Endothelial cell of umbilical vein (primary cell): ENCODE results near the gene SLC22A3. TPM values are rescaled to one million over a fixed set of nuclear protein-coding genes. Genes with fewer than 3 reads are reported as not detected.

Experiments
- BruUV-seq: library from RNA; stranded (reverse); fragments of 400-500 nt; replicated peaks from 2 replicates; lab custom pipeline; 2021; lab: Mats Ljungman, UMichigan
- CTCF ChIA-PET: fragments of 300-600, 350-600 bp; sonication (Branson Sonifier 250); formaldehyde crosslinking; loops from one replicate; lab custom pipeline; 2021; ENCODE audit warnings: antibody characterized with exemption, inconsistent platforms; lab: Charles Lee
- POLR2A ChIA-PET: fragments of 300-600, 350-600 bp; sonication (Branson Sonifier 250); formaldehyde crosslinking; loops from one replicate; lab custom pipeline; 2021; ENCODE audit warnings: antibody characterized with exemption, inconsistent platforms; lab: Charles Lee
- DNase-seq: peaks from one replicate; pipeline ENCODE4 v3.0.0-alpha.2; 2011; ENCODE audit warnings: low read depth, low spot score
- FAIRE-seq: peaks from 2 replicates; lab custom pipeline; 2011; peaks lifted over from hg19 to GRCh38; lab: Jason Lieb, UNC
- H2AFZ ChIP-seq: 2 replicates; pipeline ENCODE4 v1.6.0; 2012; ENCODE audit warnings: low read depth, low read length, control low read depth, inconsistent platforms
- H3K27ac ChIP-seq: 2 replicates; pipeline ENCODE4 v1.5.1; 2011; ENCODE audit warnings: low read depth, mild to moderate bottlenecking, control low read depth, low read length, moderate library complexity; ENCODE audit not compliant: insufficient read depth
- H3K27me3 ChIP-seq, 2 experiments: 2 replicates each; pipeline versions ENCODE4 v1.6.0 to v1.6.1; 2011; ENCODE audit warnings: low read length in 2 of 2, mixed read lengths in 1 of 2; ENCODE audit not compliant: control insufficient read depth in 2 of 2, insufficient read depth in 2 of 2
- H3K36me3 ChIP-seq, 2 experiments: 2 replicates in 1 of 2; 3 replicates in 1 of 2; pipeline ENCODE4 v1.5.1; 2011; ENCODE audit warnings: low read length in 2 of 2, mild to moderate bottlenecking in 1 of 2, moderate library complexity in 1 of 2; ENCODE audit not compliant: control insufficient read depth in 2 of 2, insufficient read depth in 2 of 2; ENCODE audit errors: extremely low read depth in 1 of 2
- H3K4me1 ChIP-seq: 3 replicates; pipeline ENCODE4 v1.5.1; 2011; ENCODE audit warnings: mild to moderate bottlenecking, low read length; ENCODE audit not compliant: control insufficient read depth, insufficient read depth; ENCODE audit errors: extremely low read depth
- H3K4me2 ChIP-seq: 2 replicates; pipeline ENCODE4 v1.6.1; 2011; ENCODE audit warnings: low read length, control low read depth, mixed read lengths; ENCODE audit not compliant: insufficient read depth
- H3K4me3 ChIP-seq, 3 experiments: fragments of 200-600 bp in 1 of 3; sonication (generic), shearing (Covaris generic) in 1 of 3; replicated peaks in 1 of 3; 2 replicates each; pipeline ENCODE4 v1.5.1; 2011 to 2016; ENCODE audit warnings: control low read depth in 3 of 3, low read length in 3 of 3, mild to moderate bottlenecking in 2 of 3, inconsistent platforms in 1 of 3, low read depth in 1 of 3, moderate library complexity in 1 of 3; ENCODE audit not compliant: insufficient read depth in 1 of 3
- H3K79me2 ChIP-seq: 2 replicates; pipeline ENCODE4 v1.6.0; 2012; ENCODE audit warnings: low read length, inconsistent platforms; ENCODE audit not compliant: control insufficient read depth, insufficient read depth
- H3K9ac ChIP-seq: replicated peaks from 2 replicates; pipeline ENCODE3; 2011; ENCODE audit warnings: low read length, control low read depth; ENCODE audit not compliant: insufficient read depth; ENCODE audit errors: extremely low read depth
- H3K9me1 ChIP-seq: replicated peaks from 3 replicates; pipeline ENCODE4 v1.6.0; 2011; ENCODE audit warnings: mild to moderate bottlenecking, low read length; ENCODE audit not compliant: control insufficient read depth, insufficient read depth; ENCODE audit errors: extremely low read depth
- H3K9me3 ChIP-seq: replicated peaks from 2 replicates; pipeline ENCODE4 v1.5.1; 2012; ENCODE audit warnings: low read length, inconsistent platforms; ENCODE audit not compliant: control insufficient read depth, insufficient read depth
- H4K20me1 ChIP-seq: replicated peaks from 2 replicates; pipeline ENCODE3; 2011; ENCODE audit warnings: mild to moderate bottlenecking, low read length; ENCODE audit not compliant: control insufficient read depth, insufficient read depth; ENCODE audit errors: extremely low read depth
- CTCF ChIP-seq, 2 donors: IDR thresholded peaks; 1 replicate in 1 of 2; 2 replicates in 1 of 2; pipeline ENCODE4 v1.5.1; 2011; ENCODE audit warnings: low read length in 2 of 2, mild to moderate bottlenecking in 2 of 2, moderate library complexity in 2 of 2, control low read depth in 1 of 2, inconsistent platforms in 1 of 2, low read depth in 1 of 2; ENCODE audit not compliant: insufficient read depth in 1 of 2; ENCODE audit errors: extremely low read depth in 1 of 2
- EZH2 ChIP-seq: IDR thresholded peaks from 2 replicates; pipeline ENCODE4 v1.6.1; 2012; ENCODE audit warnings: borderline replicate concordance, low read depth, mild to moderate bottlenecking, moderate library complexity, low read length, inconsistent platforms; ENCODE audit not compliant: severe bottlenecking
- GATA2 ChIP-seq: IDR thresholded peaks from 2 replicates; pipeline ENCODE4 v1.7.0; 2011; ENCODE audit warnings: low read depth, mild to moderate bottlenecking, moderate library complexity, mixed read lengths, low read length; ENCODE audit not compliant: insufficient read length, insufficient read depth
- JUN ChIP-seq: IDR thresholded peaks from 2 replicates; pipeline ENCODE4 v1.6.1; 2011; ENCODE audit warnings: borderline replicate concordance, low read depth; ENCODE audit not compliant: insufficient read length, insufficient read depth
- MAX ChIP-seq: IDR thresholded peaks from 2 replicates; pipeline ENCODE4 v1.6.1; 2011; ENCODE audit not compliant: insufficient read depth, insufficient read length
- MYC ChIP-seq: IDR thresholded peaks from one replicate; pipeline ENCODE4 v1.6.1; 2011; ENCODE audit warnings: mild to moderate bottlenecking, low read depth, low read length
- POLR2A ChIP-seq: IDR thresholded peaks from 2 replicates; pipeline ENCODE4 v1.6.1; 2012; ENCODE audit warnings: low read depth, mild to moderate bottlenecking, control low read depth, low read length
- POLR2AphosphoS5 ChIP-seq: IDR thresholded peaks from 2 replicates; pipeline ENCODE4 v1.6.1; 2012; ENCODE audit warnings: low read depth, mild to moderate bottlenecking, control low read depth, low read length, moderate library complexity; ENCODE audit not compliant: insufficient read depth
- dilution Hi-C: fragments of 300-500 bp; cut with MboI; formaldehyde crosslinking; loops from one replicate; pipeline ENCODE4 v1.15.0; 2019; ENCODE audit warnings: low sequenced_read_pairs; ENCODE audit not compliant: extremely low pct_ligation_motif_present
- intact Hi-C: fragments of 100-400 bp; cut with micrococcal nuclease; formaldehyde crosslinking; loops from one replicate; pipeline ENCODE4 v1.10.0; 2022
- polyA plus RNA-seq, 4 experiments: library from polyadenylated mRNA; depleted of rRNA in 3 of 4; stranded (reverse) in 3 of 4; unstranded in 1 of 4; fragments of >200 nt; gene quantifications; 2 replicates each; pipeline versions ENCODE4 v1.2.1 to v1.2.3, GENCODE V29; 2011 to 2012; ENCODE audit warnings: missing spikeins in 1 of 4
- total RNA-seq: library from RNA; stranded (reverse); gene quantifications from 2 replicates; pipeline ENCODE4 v1.2.3, GENCODE V29; 2021

The SLC22A3 gene
- total and polyA plus RNA-seq, 2 donors (not counting 3 experiments of a cell fraction or from before 2014, with no cell fraction given) = not detected

GRCh38 chr6:160337991-160338390 is 10.2 kb upstream of the SLC22A3 start:
- FAIRE-seq (no peak), DNase-seq (no peak)
- Histone ChIP-seq H3K79me2 (no peaks in the 10 kb centered on the region), H2AFZ (no peak overlapping the region), H3K4me1 (no peaks in the 10 kb centered on the region), H3K9me3 (no peaks in the 10 kb centered on the region), H3K4me3 (no peak overlapping the region), H3K27ac (no peak overlapping the region), H3K9ac (no peak overlapping the region), H4K20me1 (no peaks in the 10 kb centered on the region), H3K9me1 (no peaks in the 10 kb centered on the region), H3K27me3 (no peaks in the 10 kb centered on the region), H3K4me2 (no peak overlapping the region), H3K36me3 (no peaks in the 10 kb centered on the region)
- no TSS peak for BruUV-seq
- dilution Hi-C loops = no loop called here
- intact Hi-C loops = no loop called here
- ChIA-PET CTCF (no interaction called here), POLR2A (no interaction called here)
- TF ChIP-seq MAX (no peak), GATA2 (no peak), JUN (no peak), CTCF (IDR thresholded peaks at IDR 0.05; ENCODE audit: extremely low read depth in 1 of 2, insufficient read depth in 1 of 2, low read depth in 1 of 2, low read length in 2 of 2) (no peak), EZH2 (no peak), POLR2A (no peak), POLR2AphosphoS5 (no peak), MYC (no peak)
